ENCODE data around the gene PTPRN2. TPM values are rescaled to one million over a fixed set of nuclear protein-coding genes. Genes with fewer than 3 reads are reported as not detected.

The PTPRN2 gene
- total RNA-seq, 1 experiment from 2014 or later = 1.7 TPM

DNA sequence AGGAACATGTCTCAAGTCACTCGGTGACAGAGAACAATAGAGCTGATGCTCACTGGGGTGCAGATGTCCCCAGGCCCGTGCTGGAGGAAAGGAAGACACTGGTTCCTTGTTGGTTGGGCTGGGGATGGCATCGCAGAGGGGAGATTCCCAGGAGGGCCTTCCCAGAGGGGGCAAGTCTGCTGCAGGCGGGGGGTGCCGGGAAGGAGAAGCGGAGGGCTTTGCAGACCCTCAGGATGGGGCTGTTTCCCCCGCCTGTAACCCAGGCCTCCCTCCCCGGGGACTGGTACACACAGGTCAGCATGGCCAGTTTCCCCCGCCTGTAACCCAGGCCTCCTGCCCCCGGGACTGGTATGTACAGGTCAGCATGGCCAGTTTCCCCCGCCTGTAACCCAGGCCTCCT, 967.0 kb downstream of the PTPRN2 start:
- no peak for DNase-seq
- no peaks in the 10 kb centered on the region for H3K79me2 ChIP-seq (ENCODE audit: low read length)
- H3K9ac ChIP-seq (ENCODE audit: low read length) = no peak overlapping the region
- H3K4me2 ChIP-seq (ENCODE audit: low read depth, low read length, poor library complexity, severe bottlenecking) = no peak overlapping the region
- H3K9me2 ChIP-seq (replicated peaks; ENCODE audit: insufficient read depth, low read length) = no peaks in the 10 kb centered on the region
- H3K36me3 ChIP-seq (ENCODE audit: insufficient read depth, low read length) = no peaks in the 10 kb centered on the region
- H3K4me3 ChIP-seq (ENCODE audit: low read length) = no peak overlapping the region
- H3K4me1 ChIP-seq (ENCODE audit: low read length) = no peaks in the 10 kb centered on the region
- no peak overlapping the region for H2AFZ ChIP-seq (ENCODE audit: low read length)
- H4K20me1 ChIP-seq (ENCODE audit: insufficient read depth, low read depth, low read length) = no peaks in the 10 kb centered on the region
- H3K27me3 ChIP-seq (ENCODE audit: low read length) = no peaks in the 10 kb centered on the region
- H3K27ac ChIP-seq (ENCODE audit: low read length) = no peak overlapping the region
- H3K9me3 ChIP-seq (ENCODE audit: low read length) = no peaks in the 10 kb centered on the region

- no peak for DNase-seq
- no peak overlapping the region for H2AFZ ChIP-seq (ENCODE audit: low read length)
- H3K9me2 ChIP-seq (replicated peaks; ENCODE audit: insufficient read depth, low read length) = no peaks in the 10 kb centered on the region
- H4K20me1 ChIP-seq (ENCODE audit: insufficient read depth, low read depth, low read length) = no peaks in the 10 kb centered on the region
- no peaks in the 10 kb centered on the region for H3K4me1 ChIP-seq (ENCODE audit: low read length)
- H3K4me2 ChIP-seq (ENCODE audit: low read depth, low read length, poor library complexity, severe bottlenecking) = no peak overlapping the region
- no peaks in the 10 kb centered on the region for H3K9me3 ChIP-seq (ENCODE audit: low read length)
- no peak overlapping the region for H3K27ac ChIP-seq (ENCODE audit: low read length)
- H3K36me3 ChIP-seq (ENCODE audit: insufficient read depth, low read length) = no peaks in the 10 kb centered on the region
- no peaks in the 10 kb centered on the region for H3K27me3 ChIP-seq (ENCODE audit: low read length)
- no peak overlapping the region for H3K4me3 ChIP-seq (ENCODE audit: low read length)
- H3K79me2 ChIP-seq (ENCODE audit: low read length) = no peaks in the 10 kb centered on the region
- H3K9ac ChIP-seq (ENCODE audit: low read length) = no peak overlapping the region
These were observed 967.7 kb downstream of the PTPRN2 start for GRCh38 chr7:157619753-157620525.

DNA sequence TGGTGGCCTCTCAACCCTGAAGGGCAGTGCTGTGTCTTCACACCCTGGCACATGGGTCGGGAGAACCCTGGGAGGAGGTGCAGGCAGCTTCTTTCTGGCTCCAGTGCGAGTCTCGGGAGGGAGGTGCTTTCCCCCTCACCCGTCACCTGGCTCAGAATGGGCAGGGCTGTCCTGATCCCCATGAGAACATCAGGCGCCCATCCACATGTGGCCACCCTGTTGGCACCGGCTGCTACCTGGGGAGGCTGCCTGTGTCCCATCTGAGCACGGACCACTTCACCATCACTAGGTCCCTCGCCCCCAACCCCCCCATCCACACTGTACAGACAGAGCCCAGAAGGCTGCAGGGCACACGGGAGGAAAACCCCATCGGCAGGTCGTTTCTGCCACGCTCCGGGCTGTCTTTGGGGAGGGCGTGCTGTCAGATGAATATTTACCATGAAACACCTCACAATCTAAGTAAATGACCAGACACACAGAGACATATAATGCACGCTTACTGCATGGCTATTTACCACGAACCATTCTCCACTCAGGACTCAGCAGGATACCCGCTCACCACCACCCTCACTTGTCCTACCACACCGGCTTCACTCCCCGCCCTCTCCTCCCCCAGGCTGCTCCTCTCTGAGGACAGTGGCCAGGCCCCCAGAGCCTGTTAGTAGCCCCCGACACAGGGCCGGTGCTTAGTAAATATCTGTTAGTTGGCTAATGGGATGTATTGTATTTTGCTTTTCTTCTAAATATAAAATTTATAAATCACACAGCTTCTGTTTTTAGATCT, 968.6 kb downstream of the PTPRN2 start:
- Histone ChIP-seq H2AFZ (ENCODE audit: low read length) (no peak overlapping the region), H4K20me1 (ENCODE audit: insufficient read depth, low read depth, low read length) (no peaks in the 10 kb centered on the region), H3K9ac (ENCODE audit: low read length) (no peak overlapping the region), H3K27me3 (ENCODE audit: low read length) (no peaks in the 10 kb centered on the region), H3K4me2 (ENCODE audit: low read depth, low read length, poor library complexity, severe bottlenecking) (no peak overlapping the region), H3K9me2 (replicated peaks; ENCODE audit: insufficient read depth, low read length) (no peaks in the 10 kb centered on the region), H3K36me3 (ENCODE audit: insufficient read depth, low read length) (no peaks in the 10 kb centered on the region), H3K4me1 (ENCODE audit: low read length) (no peaks in the 10 kb centered on the region), H3K9me3 (ENCODE audit: low read length) (no peaks in the 10 kb centered on the region), H3K4me3 (ENCODE audit: low read length) (no peak overlapping the region), H3K27ac (ENCODE audit: low read length) (no peak overlapping the region), H3K79me2 (ENCODE audit: low read length) (no peaks in the 10 kb centered on the region)
- no peak for DNase-seq

DNA sequence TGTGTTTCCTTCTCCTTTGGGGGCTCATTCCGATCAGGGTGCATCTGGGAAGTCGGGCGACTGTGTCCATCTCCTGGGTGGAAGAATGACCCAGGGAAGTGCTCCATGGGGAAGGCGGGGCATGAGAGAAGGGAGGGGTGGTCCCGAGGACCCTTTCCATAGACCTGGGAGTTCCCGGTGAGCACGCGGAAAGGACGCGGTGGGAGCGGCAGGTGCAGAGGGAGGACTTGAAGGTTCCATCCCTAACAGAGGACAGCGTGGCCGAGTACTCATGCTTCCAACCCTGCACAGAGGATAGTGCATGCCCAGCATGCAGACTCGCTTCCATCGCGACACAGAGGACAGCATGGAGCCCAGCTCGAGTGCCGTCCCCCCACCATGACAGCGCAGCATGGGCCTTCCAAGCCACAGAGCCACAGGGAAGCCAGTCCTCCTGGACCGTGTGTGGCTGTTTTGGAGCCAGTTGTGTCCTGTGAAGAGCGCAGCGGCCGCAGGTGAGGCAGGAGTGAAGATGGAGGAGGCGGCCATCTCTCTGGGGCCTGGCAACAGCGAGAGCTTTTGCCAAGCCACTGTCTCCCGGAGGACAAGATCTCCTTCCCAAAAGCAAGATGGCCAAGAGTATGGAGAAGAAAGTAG, 969.4 kb downstream of the PTPRN2 start:
- Histone ChIP-seq H4K20me1 (ENCODE audit: insufficient read depth, low read depth, low read length) (no peaks in the 10 kb centered on the region), H3K9ac (ENCODE audit: low read length) (no peak overlapping the region), H3K9me3 (ENCODE audit: low read length) (no peaks in the 10 kb centered on the region), H3K36me3 (ENCODE audit: insufficient read depth, low read length) (no peaks in the 10 kb centered on the region), H3K4me3 (ENCODE audit: low read length) (no peak overlapping the region), H3K9me2 (replicated peaks; ENCODE audit: insufficient read depth, low read length) (no peaks in the 10 kb centered on the region), H3K27ac (ENCODE audit: low read length) (no peak overlapping the region), H2AFZ (ENCODE audit: low read length) (no peak overlapping the region), H3K79me2 (ENCODE audit: low read length) (no peaks in the 10 kb centered on the region), H3K4me2 (ENCODE audit: low read depth, low read length, poor library complexity, severe bottlenecking) (no peak overlapping the region), H3K27me3 (ENCODE audit: low read length) (no peaks in the 10 kb centered on the region), H3K4me1 (ENCODE audit: low read length) (no peaks in the 10 kb centered on the region)
- DNase-seq = no peak

- H2AFZ ChIP-seq (ENCODE audit: low read length) = no peak overlapping the region
- H3K9me3 ChIP-seq (ENCODE audit: low read length) = no peaks in the 10 kb centered on the region
- H3K9ac ChIP-seq (ENCODE audit: low read length) = no peak overlapping the region
- no peaks in the 10 kb centered on the region for H3K9me2 ChIP-seq (replicated peaks; ENCODE audit: insufficient read depth, low read length)
- DNase-seq = no peak
- no peak overlapping the region for H3K4me2 ChIP-seq (ENCODE audit: low read depth, low read length, poor library complexity, severe bottlenecking)
- no peaks in the 10 kb centered on the region for H3K79me2 ChIP-seq (ENCODE audit: low read length)
- no peak overlapping the region for H3K4me3 ChIP-seq (ENCODE audit: low read length)
- no peaks in the 10 kb centered on the region for H3K4me1 ChIP-seq (ENCODE audit: low read length)
- no peaks in the 10 kb centered on the region for H4K20me1 ChIP-seq (ENCODE audit: insufficient read depth, low read depth, low read length)
- H3K27me3 ChIP-seq (ENCODE audit: low read length) = no peaks in the 10 kb centered on the region
- no peak overlapping the region for H3K27ac ChIP-seq (ENCODE audit: low read length)
- no peaks in the 10 kb centered on the region for H3K36me3 ChIP-seq (ENCODE audit: insufficient read depth, low read length)
These were observed 970.2 kb downstream of the PTPRN2 start for GRCh38 chr7:157617401-157617800.

GRCh38 chr7:157616931-157617330, 970.7 kb downstream of the PTPRN2 start:
- Histone ChIP-seq H3K4me3 (ENCODE audit: low read length) (no peak overlapping the region), H3K27me3 (ENCODE audit: low read length) (no peaks in the 10 kb centered on the region), H4K20me1 (ENCODE audit: insufficient read depth, low read depth, low read length) (no peaks in the 10 kb centered on the region), H2AFZ (ENCODE audit: low read length) (no peak overlapping the region), H3K9me2 (replicated peaks; ENCODE audit: insufficient read depth, low read length) (no peaks in the 10 kb centered on the region), H3K9ac (ENCODE audit: low read length) (no peak overlapping the region), H3K4me1 (ENCODE audit: low read length) (no peaks in the 10 kb centered on the region), H3K4me2 (ENCODE audit: low read depth, low read length, poor library complexity, severe bottlenecking) (no peak overlapping the region), H3K36me3 (ENCODE audit: insufficient read depth, low read length) (no peaks in the 10 kb centered on the region), H3K9me3 (ENCODE audit: low read length) (no peaks in the 10 kb centered on the region), H3K27ac (ENCODE audit: low read length) (no peak overlapping the region), H3K79me2 (ENCODE audit: low read length) (no peaks in the 10 kb centered on the region)
- no peak for DNase-seq

DNA sequence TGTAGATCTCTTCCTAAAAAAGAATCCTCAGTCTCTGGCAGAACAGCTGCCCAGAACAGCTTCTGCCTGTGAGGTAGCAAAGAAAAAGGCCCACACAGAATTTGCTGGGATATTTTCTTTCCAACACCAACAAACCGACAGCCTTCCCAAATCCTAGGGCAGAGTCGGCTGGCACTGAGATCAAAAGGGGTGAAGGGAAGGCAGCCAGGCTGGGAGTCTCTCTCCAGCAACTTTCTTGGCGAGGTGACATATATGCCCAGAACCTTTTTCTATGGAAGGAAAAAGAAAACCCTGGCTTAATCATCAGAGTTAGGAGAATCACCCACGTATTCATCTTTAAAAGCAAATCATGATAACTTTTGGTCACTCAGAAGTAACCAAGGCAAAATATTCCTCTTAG, 971.2 kb downstream of the PTPRN2 start:
- Histone ChIP-seq H3K9ac (ENCODE audit: low read length) (no peak overlapping the region), H3K36me3 (ENCODE audit: insufficient read depth, low read length) (no peaks in the 10 kb centered on the region), H3K9me3 (ENCODE audit: low read length) (no peaks in the 10 kb centered on the region), H3K27ac (ENCODE audit: low read length) (no peak overlapping the region), H3K4me2 (ENCODE audit: low read depth, low read length, poor library complexity, severe bottlenecking) (no peak overlapping the region), H3K4me1 (ENCODE audit: low read length) (no peaks in the 10 kb centered on the region), H3K4me3 (ENCODE audit: low read length) (no peak overlapping the region), H2AFZ (ENCODE audit: low read length) (no peak overlapping the region), H3K9me2 (replicated peaks; ENCODE audit: insufficient read depth, low read length) (no peaks in the 10 kb centered on the region), H3K79me2 (ENCODE audit: low read length) (no peaks in the 10 kb centered on the region), H4K20me1 (ENCODE audit: insufficient read depth, low read depth, low read length) (no peaks in the 10 kb centered on the region), H3K27me3 (ENCODE audit: low read length) (no peaks in the 10 kb centered on the region)
- no peak for DNase-seq

GRCh38 chr7:157615852-157616251, 971.8 kb downstream of the PTPRN2 start:
- Histone ChIP-seq H3K9ac (ENCODE audit: low read length) (no peak overlapping the region), H3K4me1 (ENCODE audit: low read length) (no peaks in the 10 kb centered on the region), H3K4me3 (ENCODE audit: low read length) (no peak overlapping the region), H3K9me2 (replicated peaks; ENCODE audit: insufficient read depth, low read length) (no peaks in the 10 kb centered on the region), H3K79me2 (ENCODE audit: low read length) (no peaks in the 10 kb centered on the region), H2AFZ (ENCODE audit: low read length) (no peak overlapping the region), H3K27me3 (ENCODE audit: low read length) (no peaks in the 10 kb centered on the region), H3K27ac (ENCODE audit: low read length) (no peak overlapping the region), H3K36me3 (ENCODE audit: insufficient read depth, low read length) (no peaks in the 10 kb centered on the region), H4K20me1 (ENCODE audit: insufficient read depth, low read depth, low read length) (no peaks in the 10 kb centered on the region), H3K9me3 (ENCODE audit: low read length) (no peaks in the 10 kb centered on the region), H3K4me2 (ENCODE audit: low read depth, low read length, poor library complexity, severe bottlenecking) (no peak overlapping the region)
- DNase-seq = no peak
